ENCODE results near the gene CSNK1A1. TPM values are rescaled to one million over a fixed set of nuclear protein-coding genes. Genes with fewer than 3 reads are reported as not detected.

Gene CSNK1A1
- total RNA-seq, 4 donors from 2014 or later, result 157 to 252 (median 215) TPM

- intact Hi-C loops (cut with DNase I; ENCODE audit: low total_unique reads), result no loop called here
- in situ Hi-C loops (cut with MboI; ENCODE audit: low sequenced_read_pairs in 4 of 4), result loop anchor here in 1 of 4 donors (25.0 kb wide), 1 partner anchor 417 kb away; no protein-coding TSS in a partner anchor
- Histone ChIP-seq H3K27ac (no peak overlapping the region), H3K4me1 (peaks cover 13 to 26% of the 10 kb centered on the region in 2 donors), H3K9me3 (no peaks in the 10 kb centered on the region), H3K4me3 (no peak overlapping the region), H3K27me3 (no peaks in the 10 kb centered on the region), H3K36me3 (no peaks in the 10 kb centered on the region)
- TF ChIP-seq CTCF (IDR thresholded peaks at IDR 0.05 in 4 of 5, conservative IDR thresholded peaks at IDR 0.05 in 1 of 5) (no peak), POLR2A (IDR thresholded peaks at IDR 0.05) (no peak)
- ATAC-seq (no peak), DNase-seq (no peak)
Observed at GRCh38 chr5:149578896-149579295, 27.7 kb upstream of the CSNK1A1 start.

- no peak overlapping the region for H3K4me3 ChIP-seq
- no peak overlapping the region for H3K27ac ChIP-seq
- H3K4me1 ChIP-seq, result peaks cover 0 to 8% of the 10 kb centered on the region in 2 donors
- in situ Hi-C loops (cut with MboI; ENCODE audit: low sequenced_read_pairs in 4 of 4) (loop anchor here in 1 of 4 donors (25.0 kb wide), 1 partner anchor 414 kb away; no protein-coding TSS in a partner anchor), intact Hi-C loops (cut with DNase I; ENCODE audit: low total_unique reads) (no loop called here)
- DNase-seq, result no peak
- H3K36me3 ChIP-seq, result no peaks in the 10 kb centered on the region
- TF ChIP-seq CTCF (IDR thresholded peaks at IDR 0.05 in 4 of 5, conservative IDR thresholded peaks at IDR 0.05 in 1 of 5) (no peak), POLR2A (IDR thresholded peaks at IDR 0.05) (no peak)
- H3K27me3 ChIP-seq, result no peaks in the 10 kb centered on the region
- H3K9me3 ChIP-seq, result no peaks in the 10 kb centered on the region
- no peak for ATAC-seq
Observed at GRCh38 chr5:149576021-149576420, 24.8 kb upstream of the CSNK1A1 start.

- ATAC-seq (no peak), DNase-seq (no peak)
- no peaks in the 10 kb centered on the region for H3K4me1 ChIP-seq
- TF ChIP-seq CTCF (IDR thresholded peaks at IDR 0.05 in 4 of 5, conservative IDR thresholded peaks at IDR 0.05 in 1 of 5) (no peak), POLR2A (IDR thresholded peaks at IDR 0.05) (no peak)
- H3K9me3 ChIP-seq, result no peaks in the 10 kb centered on the region
- intact Hi-C loops (cut with DNase I; ENCODE audit: low total_unique reads) (no loop called here), in situ Hi-C loops (cut with MboI; ENCODE audit: low sequenced_read_pairs in 4 of 4) (loop anchor here in 1 of 4 donors (25.0 kb wide), 1 partner anchor 413 kb away; no protein-coding TSS in a partner anchor)
- H3K27me3 ChIP-seq, result no peaks in the 10 kb centered on the region
- H3K27ac ChIP-seq, result no peak overlapping the region
- H3K36me3 ChIP-seq, result no peaks in the 10 kb centered on the region
- H3K4me3 ChIP-seq, result no peak overlapping the region
Observed at GRCh38 chr5:149575131-149575530, 23.9 kb upstream of the CSNK1A1 start.

GRCh38 chr5:149572576-149573231 is 21.5 kb upstream of the CSNK1A1 start:
- in situ Hi-C loops (cut with MboI; ENCODE audit: low sequenced_read_pairs in 4 of 4) (loop anchor here in 1 of 4 donors (25.0 kb wide), 1 partner anchor 435 kb away; the partner anchor contains the start of gene ABLIM3), intact Hi-C loops (cut with DNase I; ENCODE audit: low total_unique reads) (no loop called here)
- Histone ChIP-seq H3K27me3 (no peaks in the 10 kb centered on the region), H3K27ac (no peak overlapping the region), H3K4me3 (no peak overlapping the region), H3K4me1 (no peaks in the 10 kb centered on the region), H3K9me3 (no peaks in the 10 kb centered on the region), H3K36me3 (no peaks in the 10 kb centered on the region)
- no peak for TF ChIP-seq POLR2A (IDR thresholded peaks at IDR 0.05)
- no peak for TF ChIP-seq CTCF (IDR thresholded peaks at IDR 0.05 in 4 of 5, conservative IDR thresholded peaks at IDR 0.05 in 1 of 5)
- DNase-seq (no peak), ATAC-seq (no peak)
